ENCODE measurements around the gene PDGFRB.

PDGFRB gene

GRCh38 chr5:150138551-150139265 lies 16.9 kb downstream of the PDGFRB start:
- H3K9me3 ChIP-seq (ENCODE audit: insufficient read depth, low read length) = no peaks in the 10 kb centered on the region
- H3K27ac ChIP-seq (ENCODE audit: low read length) = no peak overlapping the region
- H3K27me3 ChIP-seq (ENCODE audit: low read depth, low read length) = no peaks in the 10 kb centered on the region
- no peaks in the 10 kb centered on the region for H4K20me1 ChIP-seq (ENCODE audit: insufficient read depth, low read length)
- no peak overlapping the region for H3K4me2 ChIP-seq (ENCODE audit: low read length)
- H3K36me3 ChIP-seq (replicated peaks; ENCODE audit: low read depth, low read length) = no peaks in the 10 kb centered on the region
- H3K9ac ChIP-seq (ENCODE audit: low read length) = no peak overlapping the region
- no peak overlapping the region for H2AFZ ChIP-seq (ENCODE audit: low read depth, low read length)
- H3K4me3 ChIP-seq (ENCODE audit: low read length) = no peak overlapping the region
- H3K4me1 ChIP-seq (ENCODE audit: low read length) = peaks cover 5% of the 10 kb centered on the region; the same call in 1 of the 2 replicates
- no peak for TF ChIP-seq CTCF (IDR thresholded peaks at IDR 0.05; ENCODE audit: low read depth, low read length)
- no peak for TF ChIP-seq EZH2phosphoT487 (IDR thresholded peaks at IDR 0.05; ENCODE audit: low read depth)
- no peaks in the 10 kb centered on the region for H3K79me2 ChIP-seq (ENCODE audit: low read length)

- no peaks in the 10 kb centered on the region for H3K27me3 ChIP-seq (ENCODE audit: low read depth, low read length)
- H3K27ac ChIP-seq (ENCODE audit: low read length) = no peak overlapping the region
- H3K4me3 ChIP-seq (ENCODE audit: low read length) = no peak overlapping the region
- peaks cover 3% of the 10 kb centered on the region; the same call in 1 of the 2 replicates for H3K4me1 ChIP-seq (ENCODE audit: low read length)
- no peak overlapping the region for H3K9ac ChIP-seq (ENCODE audit: low read length)
- no peak overlapping the region for H2AFZ ChIP-seq (ENCODE audit: low read depth, low read length)
- H3K79me2 ChIP-seq (ENCODE audit: low read length) = no peaks in the 10 kb centered on the region
- no peaks in the 10 kb centered on the region for H4K20me1 ChIP-seq (ENCODE audit: insufficient read depth, low read length)
- no peaks in the 10 kb centered on the region for H3K9me3 ChIP-seq (ENCODE audit: insufficient read depth, low read length)
- no peak overlapping the region for H3K4me2 ChIP-seq (ENCODE audit: low read length)
- H3K36me3 ChIP-seq (replicated peaks; ENCODE audit: low read depth, low read length) = no peaks in the 10 kb centered on the region
- TF ChIP-seq EZH2phosphoT487 (IDR thresholded peaks at IDR 0.05; ENCODE audit: low read depth) (no peak), CTCF (IDR thresholded peaks at IDR 0.05; ENCODE audit: low read depth, low read length) (no peak)
Observed at GRCh38 chr5:150137997-150138396, 17.6 kb downstream of the PDGFRB start.

GRCh38 chr5:150137168-150137957 lies 18.3 kb downstream of the PDGFRB start:
- H4K20me1 ChIP-seq (ENCODE audit: insufficient read depth, low read length) = no peaks in the 10 kb centered on the region
- no peak overlapping the region for H3K9ac ChIP-seq (ENCODE audit: low read length)
- H3K79me2 ChIP-seq (ENCODE audit: low read length) = no peaks in the 10 kb centered on the region
- no peaks in the 10 kb centered on the region for H3K36me3 ChIP-seq (replicated peaks; ENCODE audit: low read depth, low read length)
- no peak overlapping the region for H3K4me2 ChIP-seq (ENCODE audit: low read length)
- no peaks in the 10 kb centered on the region for H3K9me3 ChIP-seq (ENCODE audit: insufficient read depth, low read length)
- no peak overlapping the region for H2AFZ ChIP-seq (ENCODE audit: low read depth, low read length)
- no peak for TF ChIP-seq CTCF (IDR thresholded peaks at IDR 0.05; ENCODE audit: low read depth, low read length)
- TF ChIP-seq EZH2phosphoT487 (IDR thresholded peaks at IDR 0.05; ENCODE audit: low read depth) = no peak
- no peaks in the 10 kb centered on the region for H3K27me3 ChIP-seq (ENCODE audit: low read depth, low read length)
- H3K27ac ChIP-seq (ENCODE audit: low read length) = no peak overlapping the region
- H3K4me1 ChIP-seq (ENCODE audit: low read length) = no peaks in the 10 kb centered on the region
- H3K4me3 ChIP-seq (ENCODE audit: low read length) = no peak overlapping the region
